B cell (primary cell): Measurements from ENCODE around the gene SLC23A3. TPM values are rescaled to one million over a fixed set of nuclear protein-coding genes. Genes with fewer than 3 reads are reported as not detected.

Experiments
- ATAC-seq: fragments of 200-7000 bp; cut with Tn5 transposase; one replicate; pipeline ENCODE4 v1.10.0; 2021; ENCODE audit warnings: low read depth, mild to moderate bottlenecking, moderate number of reproducible peaks, moderate library complexity
- CTCF ChIA-PET: fragments of 350-600 bp; sonication (Branson Sonifier 250); formaldehyde crosslinking; loops from one replicate; lab custom pipeline; 2021; ENCODE audit warnings: antibody characterized with exemption, inconsistent platforms; lab: Charles Lee
- POLR2A ChIA-PET: fragments of 350-600 bp; sonication (Branson Sonifier 250); formaldehyde crosslinking; loops from one replicate; lab custom pipeline; 2021; ENCODE audit warnings: antibody characterized with exemption; lab: Charles Lee
- DNase-seq: peaks from one replicate; pipeline ENCODE4 v3.0.0; 2013
- H2AFZ ChIP-seq: 2 replicates; pipeline ENCODE4 v1.6.1; 2012; ENCODE audit warnings: mild to moderate bottlenecking, low read depth, low read length; ENCODE audit not compliant: insufficient read depth, poor library complexity, severe bottlenecking
- H3K27ac ChIP-seq, 2 donors: 1 replicate in 1 of 2; 2 replicates in 1 of 2; pipeline ENCODE4 v1.5.1; 2012 to 2013; ENCODE audit warnings: low read length in 2 of 2, mild to moderate bottlenecking in 2 of 2, moderate library complexity in 1 of 2
- H3K27me3 ChIP-seq, 4 experiments: fragments of 200-600 bp in 1 of 4; sonication (generic) in 1 of 4; replicated peaks in 1 of 4; 1 replicate in 2 of 4; 2 replicates in 2 of 4; pipeline versions ENCODE4 v1.6.1 to v1.7.0; 2013 to 2016; ENCODE audit warnings: low read length in 3 of 4, mild to moderate bottlenecking in 2 of 4, mixed read lengths in 1 of 4, moderate library complexity in 1 of 4; ENCODE audit not compliant: insufficient read depth in 4 of 4, control insufficient read depth in 3 of 4; ENCODE audit errors: control extremely low read depth in 1 of 4
- H3K36me3 ChIP-seq, 2 experiments: replicated peaks in 1 of 2; 1 replicate in 1 of 2; 2 replicates in 1 of 2; pipeline versions ENCODE4 v1.6.1 to v1.7.1; 2013; ENCODE audit warnings: low read length in 1 of 2; ENCODE audit not compliant: insufficient read depth in 2 of 2, control insufficient read depth in 1 of 2; ENCODE audit errors: control extremely low read depth in 1 of 2, extremely low read depth in 1 of 2
- H3K4me1 ChIP-seq, 2 donors: fragments of 200-600 bp in 1 of 2; sonication (generic) in 1 of 2; 1 replicate in 1 of 2; 2 replicates in 1 of 2; pipeline versions ENCODE4 v1.5.1 to v1.6.1; 2013 to 2017; ENCODE audit warnings: low read length in 2 of 2; ENCODE audit not compliant: control insufficient read depth in 2 of 2, insufficient read depth in 2 of 2
- H3K4me2 ChIP-seq: replicated peaks from 2 replicates; pipeline ENCODE3; 2012; ENCODE audit warnings: mild to moderate bottlenecking, low read depth, low read length; ENCODE audit not compliant: poor library complexity, severe bottlenecking
- H3K4me3 ChIP-seq, 5 experiments: fragments of 200-600 bp in 1 of 5; sonication (generic) in 1 of 5; 1 replicate in 3 of 5; 2 replicates in 2 of 5; pipeline versions ENCODE4 v1.5.1 to v1.7.0; 2011 to 2016; ENCODE audit warnings: low read length in 4 of 5, mild to moderate bottlenecking in 4 of 5, low read depth in 2 of 5, control low read depth in 1 of 5, moderate library complexity in 1 of 5; ENCODE audit not compliant: insufficient read depth in 1 of 5; ENCODE audit errors: control extremely low read depth in 1 of 5, extremely low read depth in 1 of 5
- H3K79me2 ChIP-seq: fragments of 200-600 bp; sonication (generic); one replicate; pipeline ENCODE4 v1.6.0; 2016; ENCODE audit warnings: low read length; ENCODE audit not compliant: control insufficient read depth, insufficient read depth
- H3K9ac ChIP-seq: fragments of 200-600 bp; sonication (generic); 2 replicates; pipeline ENCODE4 v1.6.1; 2017; ENCODE audit warnings: mild to moderate bottlenecking, low read length, moderate library complexity
- H3K9me3 ChIP-seq, 3 donors: one replicate each; pipeline versions ENCODE4 v1.6.1 to v1.7.1; 2013; ENCODE audit warnings: low read length in 2 of 3; ENCODE audit not compliant: control insufficient read depth in 2 of 3, insufficient read depth in 1 of 3; ENCODE audit errors: control extremely low read depth in 1 of 3
- H4K20me1 ChIP-seq: 2 replicates; pipeline ENCODE4 v1.6.0; 2012; ENCODE audit warnings: mild to moderate bottlenecking, low read length; ENCODE audit not compliant: insufficient read depth, control insufficient read depth, poor library complexity, severe bottlenecking
- H3K27ac Mint-ChIP-seq: one replicate; pipeline ENCODE4 v1.8.0; 2021; ENCODE audit warnings: mixed read lengths
- H3K27me3 Mint-ChIP-seq: one replicate; pipeline ENCODE4 v1.8.0; 2021; ENCODE audit warnings: mixed read lengths
- H3K4me1 Mint-ChIP-seq: one replicate; pipeline ENCODE4 v1.8.0; 2021; ENCODE audit warnings: mixed read lengths
- H3K4me3 Mint-ChIP-seq: one replicate; pipeline ENCODE4 v1.8.0; 2021; ENCODE audit warnings: mixed read lengths
- H3K9me3 Mint-ChIP-seq: one replicate; pipeline ENCODE4 v1.8.0; 2022; ENCODE audit warnings: mixed read lengths; ENCODE audit not compliant: insufficient read depth
- EZH2 ChIP-seq: IDR thresholded peaks from 2 replicates; pipeline ENCODE4 v1.6.1; 2012; ENCODE audit warnings: borderline replicate concordance, low read depth, mild to moderate bottlenecking, moderate library complexity, low read length; ENCODE audit not compliant: insufficient read depth, poor library complexity, severe bottlenecking
- WGBS: methylation state at CpG from one replicate; pipeline ENCODE4 v1.1.5; 2013; ENCODE audit warnings: missing lambda C conversion rate; ENCODE audit not compliant: insufficient coverage; 5-methylcytosine and 5-hydroxymethylcytosine counted together
- intact Hi-C: fragments of 100-400 bp; cut with micrococcal nuclease; formaldehyde crosslinking; loops from one replicate; pipeline ENCODE4 v1.10.0; 2022
- polyA plus RNA-seq: library from polyadenylated mRNA; depleted of rRNA; stranded (reverse); fragments of >200 nt; gene quantifications from 2 replicates; pipeline ENCODE4 v1.2.3, GENCODE V29; 2012
- total RNA-seq, 2 donors: library from RNA; stranded (reverse); fragments of 120-200 nt in 1 of 2; gene quantifications; 1 replicate in 1 of 2; 2 replicates in 1 of 2; pipeline versions ENCODE4 v1.2.3 to v1.2.4, GENCODE V29; 2013 to 2022
- TF ChIP-seq, protein P1 (sequence below): fragments of 200-600 bp; IDR thresholded peaks from one replicate; pipeline ENCODE4 v1.8.0; 2022; ENCODE audit warnings: antibody characterized with exemption, mild to moderate bottlenecking

Gene SLC23A3
- total and polyA plus RNA-seq, 2 donors (not counting 1 experiment from before 2014, with no cell fraction given), result 2.4 to 15.2 TPM

DNA sequence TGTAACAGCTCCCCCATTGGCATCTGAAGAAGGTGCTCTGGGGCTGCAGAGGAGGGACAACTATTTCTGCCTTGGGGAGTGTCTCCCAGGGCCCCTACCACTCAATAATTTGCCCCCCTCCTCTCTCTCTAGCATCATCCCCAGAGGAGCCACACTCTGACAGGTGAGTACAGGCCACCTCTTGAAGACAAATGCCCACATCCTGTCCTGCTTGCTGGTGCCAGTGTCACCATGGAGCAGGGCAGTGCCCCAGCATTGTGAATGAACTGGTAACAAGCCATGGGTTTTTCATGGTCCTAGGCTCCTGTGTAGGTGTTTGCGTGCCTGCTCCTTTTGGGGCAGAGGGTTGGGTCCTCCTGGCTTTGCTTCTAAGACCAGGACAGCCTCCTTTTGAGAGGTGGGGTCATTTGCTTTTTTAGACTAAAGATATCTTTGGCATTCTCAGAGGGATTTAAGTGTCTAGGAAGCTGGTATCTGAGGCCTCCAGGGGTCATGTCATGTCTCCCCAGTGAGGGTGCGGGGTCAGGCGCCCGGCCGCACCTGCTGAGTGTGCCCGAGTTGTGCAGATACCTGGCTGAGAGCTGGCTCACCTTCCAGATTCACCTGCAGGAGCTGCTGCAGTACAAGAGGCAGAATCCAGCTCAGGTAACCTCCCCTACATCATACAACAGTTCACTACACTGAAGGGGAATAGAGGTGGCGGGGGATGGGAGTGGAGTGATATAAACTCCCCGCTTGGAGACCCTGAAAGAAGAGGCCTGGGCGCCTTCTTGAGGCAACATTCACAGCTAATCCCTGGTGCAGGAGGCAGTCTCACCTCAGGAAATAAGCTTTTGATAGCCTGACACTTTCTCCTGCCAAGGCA, 10.0 kb upstream of the SLC23A3 start:
- H3K4me3 Mint-ChIP-seq, result peak overlapping the region; percentile 88
- no peaks in the 10 kb centered on the region for H3K27me3 Mint-ChIP-seq
- Histone ChIP-seq H4K20me1 (peaks cover 40% of the 10 kb centered on the region), H3K79me2 (peaks cover 45% of the 10 kb centered on the region), H3K27ac (peak overlapping the region in 1 of 2 donors; percentile 94), H3K9ac (no peak overlapping the region), H3K4me3 (no peak overlapping the region), H3K4me1 (peaks cover 17 to 39% of the 10 kb centered on the region in 2 donors), H3K27me3 (no peaks in the 10 kb centered on the region), H2AFZ (no peak overlapping the region), H3K9me3 (no peaks in the 10 kb centered on the region), H3K4me2 (peak overlapping the region; percentile 83), H3K36me3 (peaks cover 2 to 56% of the 10 kb centered on the region in 2 experiments)
- intact Hi-C loops, result loop anchor here (5.0 kb wide), 2 partner anchors 317 to 963 kb away; partner anchors contain the start of genes ARPC2 and GMPPA
- POLR2A ChIA-PET, result interaction anchor here (1.2 to 1.7 kb wide), 2 partner anchors 25 to 27 kb away, joined by 4 to 6 read pairs; partner anchors contain the start of gene ZFAND2B
- 97% methylated on average over 6 of the region's 9 CpGs for WGBS
- H3K4me1 Mint-ChIP-seq, result peaks cover 33% of the 10 kb centered on the region
- ATAC-seq, result no peak
- CTCF ChIA-PET, result interaction anchor here (0.8 to 3.1 kb wide), 10 partner anchors 9 to 119 kb away, joined by 3 to 18 read pairs (median 4); partner anchors contain the start of genes NHEJ1, SLC23A3 and ZFAND2B
- TF ChIP-seq, protein P1, sequence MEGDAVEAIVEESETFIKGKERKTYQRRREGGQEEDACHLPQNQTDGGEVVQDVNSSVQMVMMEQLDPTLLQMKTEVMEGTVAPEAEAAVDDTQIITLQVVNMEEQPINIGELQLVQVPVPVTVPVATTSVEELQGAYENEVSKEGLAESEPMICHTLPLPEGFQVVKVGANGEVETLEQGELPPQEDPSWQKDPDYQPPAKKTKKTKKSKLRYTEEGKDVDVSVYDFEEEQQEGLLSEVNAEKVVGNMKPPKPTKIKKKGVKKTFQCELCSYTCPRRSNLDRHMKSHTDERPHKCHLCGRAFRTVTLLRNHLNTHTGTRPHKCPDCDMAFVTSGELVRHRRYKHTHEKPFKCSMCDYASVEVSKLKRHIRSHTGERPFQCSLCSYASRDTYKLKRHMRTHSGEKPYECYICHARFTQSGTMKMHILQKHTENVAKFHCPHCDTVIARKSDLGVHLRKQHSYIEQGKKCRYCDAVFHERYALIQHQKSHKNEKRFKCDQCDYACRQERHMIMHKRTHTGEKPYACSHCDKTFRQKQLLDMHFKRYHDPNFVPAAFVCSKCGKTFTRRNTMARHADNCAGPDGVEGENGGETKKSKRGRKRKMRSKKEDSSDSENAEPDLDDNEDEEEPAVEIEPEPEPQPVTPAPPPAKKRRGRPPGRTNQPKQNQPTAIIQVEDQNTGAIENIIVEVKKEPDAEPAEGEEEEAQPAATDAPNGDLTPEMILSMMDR, result no peak
- TF ChIP-seq EZH2, result no peak
- DNase-seq, result peak; percentile 4
- no peak overlapping the region for H3K27ac Mint-ChIP-seq
- no peaks in the 10 kb centered on the region for H3K9me3 Mint-ChIP-seq
